Gastrocnemius medialis (tissue), 4 donors: ENCODE data around the gene MACROD1. TPM values are rescaled to one million over a fixed set of nuclear protein-coding genes. Genes with fewer than 3 reads are reported as not detected.

Source experiments
- ATAC-seq, 2 donors: fragments of 150-250 bp; one replicate each; pipeline ENCODE4 v1.9.1; 2016
- DNase-seq, 2 donors: peaks; one replicate each; pipeline ENCODE4 v3.0.0-alpha.2; 2019
- H3K27ac ChIP-seq, 4 donors: fragments of 200-600 bp; sonication (generic); 1 replicate in 1 of 4; 2 replicates in 3 of 4; pipeline ENCODE4 v1.5.1; 2016 to 2018; ENCODE audit warnings: mild to moderate bottlenecking in 2 of 4, moderate library complexity in 1 of 4
- H3K27me3 ChIP-seq, 3 donors: fragments of 200-600 bp; sonication (generic) in 2 of 3; 1 replicate in 1 of 3; 2 replicates in 2 of 3; pipeline versions ENCODE4 v1.5.1 to v1.6.0; 2016 to 2019; ENCODE audit warnings: mild to moderate bottlenecking in 1 of 3, moderate library complexity in 1 of 3
- H3K36me3 ChIP-seq, 2 donors: fragments of 200-600 bp; sonication (generic) in 1 of 2; one replicate each; pipeline ENCODE4 v1.5.1; 2017 to 2018
- H3K4me1 ChIP-seq, 2 donors: fragments of 200-600 bp; sonication (generic) in 1 of 2; one replicate each; pipeline ENCODE4 v1.5.1; 2016 to 2017; ENCODE audit warnings: mild to moderate bottlenecking in 2 of 2
- H3K4me3 ChIP-seq, 4 donors: fragments of 200-600 bp; sonication (generic) in 3 of 4; 1 replicate in 1 of 4; 2 replicates in 3 of 4; pipeline ENCODE4 v1.5.1; 2016 to 2019; ENCODE audit warnings: mild to moderate bottlenecking in 2 of 4
- H3K9me3 ChIP-seq, 3 donors: fragments of 200-600 bp; sonication (generic) in 2 of 3; 1 replicate in 1 of 3; 2 replicates in 2 of 3; pipeline ENCODE4 v1.5.1; 2016 to 2019
- CTCF ChIP-seq, 5 experiments: fragments of 450-650 bp in 3 of 5; fragments of 200-600 bp in 2 of 5; sonication (generic) in 2 of 5; IDR thresholded peaks in 4 of 5; conservative IDR thresholded peaks in 1 of 5; 1 replicate in 4 of 5; 2 replicates in 1 of 5; pipeline ENCODE4 v1.5.1; 2016 to 2019; ENCODE audit warnings: antibody characterized with exemption in 5 of 5, mild to moderate bottlenecking in 3 of 5, moderate library complexity in 3 of 5
- POLR2A ChIP-seq, 2 donors: fragments of 450-650 bp; IDR thresholded peaks; one replicate each; pipeline ENCODE4 v1.6.1; 2017; ENCODE audit warnings: antibody characterized with exemption in 2 of 2, mild to moderate bottlenecking in 2 of 2, moderate library complexity in 2 of 2
- in situ Hi-C, 4 donors: fragments of 200-750 bp; cut with MboI; loops; one replicate each; pipeline versions ENCODE4 v1.15.0 to v1.8.0; 2017; ENCODE audit warnings: low sequenced_read_pairs in 4 of 4
- intact Hi-C: fragments of 100-400 bp; cut with DNase I; formaldehyde crosslinking; loops from one replicate; pipeline ENCODE4 v1.15.1; 2023; ENCODE audit warnings: low total_unique reads
- total RNA-seq, 4 donors: library from RNA; depleted of rRNA; stranded (reverse); fragments of >200 nt; gene quantifications; one replicate each; pipeline versions ENCODE4 v1.1.0 to v1.2.3, GENCODE V29; 2016

The MACROD1 gene
- total RNA-seq, 4 donors from 2014 or later: 162 to 308 (median 205) TPM

DNA sequence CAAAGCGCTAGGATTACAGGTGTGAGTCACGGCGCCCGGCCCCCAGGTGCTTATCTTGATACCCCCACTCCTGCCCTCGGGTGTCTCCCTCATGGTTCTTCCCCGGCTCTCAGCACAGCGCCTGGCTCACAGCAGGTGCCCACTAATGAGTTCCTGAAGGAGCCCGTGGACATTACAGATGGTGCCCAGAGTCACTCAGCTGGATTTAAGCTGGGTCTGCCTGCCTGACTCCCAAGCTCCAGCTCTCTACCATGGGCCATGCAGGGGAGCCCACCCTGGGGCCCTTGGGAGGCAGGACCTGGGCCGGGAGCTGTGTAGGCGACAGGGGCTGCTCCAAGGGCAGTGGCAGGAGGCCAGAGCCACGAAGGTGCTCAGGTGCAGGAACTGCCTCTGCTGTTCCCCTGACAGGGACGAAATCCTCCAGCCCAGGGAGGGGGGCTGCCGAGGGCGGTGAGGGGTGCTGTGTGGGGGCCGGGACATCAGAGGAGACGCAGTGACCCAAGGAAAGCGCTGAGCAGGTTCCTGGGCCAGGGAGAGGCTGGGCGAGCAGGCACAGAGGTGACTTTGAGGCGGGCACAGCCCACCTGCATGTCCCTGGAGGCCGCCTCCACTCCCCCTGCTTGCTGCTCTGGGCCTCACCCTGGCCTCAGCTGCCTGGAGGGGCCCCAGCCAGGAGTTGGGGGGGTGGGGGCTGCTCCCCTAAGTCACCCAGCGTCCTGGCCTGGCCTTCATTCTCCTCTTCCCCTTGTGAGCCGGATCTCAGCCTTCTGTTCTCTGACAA, 144.7 kb downstream of the MACROD1 start:
- H3K4me1 ChIP-seq: peaks cover 25 to 31% of the 10 kb centered on the region in 2 donors

DNA sequence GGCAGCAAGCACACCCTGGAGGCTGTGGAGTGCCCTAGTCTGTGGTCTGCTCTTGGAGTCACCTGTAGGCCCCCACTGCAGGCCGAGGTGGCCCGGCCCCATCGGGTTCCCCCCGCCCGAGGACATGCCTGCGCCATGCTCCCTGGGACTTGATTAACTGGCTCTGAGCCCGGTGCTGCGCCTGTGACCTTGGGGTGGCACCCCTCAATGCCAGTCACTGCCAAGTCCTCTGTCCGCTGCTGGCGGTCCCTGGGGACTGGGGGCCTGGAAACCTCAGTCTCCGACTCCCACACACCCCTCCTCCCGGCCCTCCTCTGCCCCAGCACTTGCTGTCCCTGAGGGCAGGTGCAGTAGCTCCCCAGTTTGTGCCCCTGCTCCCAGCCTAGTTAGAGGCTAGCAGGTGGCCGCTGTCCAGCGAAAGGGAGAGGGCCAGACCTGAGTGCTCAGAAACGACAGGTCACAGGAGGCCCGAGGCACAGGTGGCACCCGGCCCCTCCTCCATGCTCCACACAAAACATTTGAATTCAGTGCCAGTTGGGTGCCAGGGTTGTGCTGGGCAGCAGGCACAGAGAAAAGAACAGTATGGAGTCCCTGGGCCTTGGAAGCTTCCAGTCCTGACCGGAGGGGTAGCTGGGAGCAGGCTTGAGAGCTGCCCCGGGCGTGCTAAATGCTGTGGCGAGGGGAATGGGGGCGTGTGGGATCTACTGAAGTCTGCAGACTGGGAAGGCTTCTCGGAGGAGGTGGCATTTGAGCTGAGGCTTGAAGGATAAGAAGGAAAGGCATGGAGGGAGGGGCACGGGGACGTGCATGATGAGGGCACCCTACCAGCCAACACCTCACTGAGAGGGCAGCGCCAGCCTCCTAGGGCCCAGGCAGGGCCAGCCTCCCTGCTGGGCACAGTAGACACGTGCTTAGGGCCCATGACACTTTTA, 146.5 kb downstream of the MACROD1 start:
- Histone ChIP-seq H3K4me1 (peaks cover 19 to 31% of the 10 kb centered on the region in 2 donors), H3K36me3 (no peaks in the 10 kb centered on the region), H3K9me3 (no peaks in the 10 kb centered on the region), H3K4me3 (no peak overlapping the region), H3K27me3 (no peaks in the 10 kb centered on the region), H3K27ac (peak overlapping the region in 1 of 4 donors; percentile 12)
- in situ Hi-C loops (no loop called here), intact Hi-C loops (no loop called here)
- TF ChIP-seq POLR2A (IDR thresholded peaks at IDR 0.05): no peak
- TF ChIP-seq CTCF (IDR thresholded peaks at IDR 0.05 in 4 of 5, conservative IDR thresholded peaks at IDR 0.05 in 1 of 5): no peak
- DNase-seq: no peak
- no peak for ATAC-seq

More for the DNA sequence above, 144.7 kb downstream of the MACROD1 start:
- ATAC-seq (no peak), DNase-seq (no peak)
- Histone ChIP-seq H3K27me3 (no peaks in the 10 kb centered on the region), H3K4me3 (no peak overlapping the region), H3K9me3 (no peaks in the 10 kb centered on the region), H3K36me3 (no peaks in the 10 kb centered on the region), H3K27ac (peak overlapping the region in 2 of 4 donors; percentile 20 to 50)
- intact Hi-C loops: no loop called here
- TF ChIP-seq CTCF (IDR thresholded peaks at IDR 0.05 in 4 of 5, conservative IDR thresholded peaks at IDR 0.05 in 1 of 5) (no peak), POLR2A (IDR thresholded peaks at IDR 0.05) (no peak)
- in situ Hi-C loops: no loop called here

DNA sequence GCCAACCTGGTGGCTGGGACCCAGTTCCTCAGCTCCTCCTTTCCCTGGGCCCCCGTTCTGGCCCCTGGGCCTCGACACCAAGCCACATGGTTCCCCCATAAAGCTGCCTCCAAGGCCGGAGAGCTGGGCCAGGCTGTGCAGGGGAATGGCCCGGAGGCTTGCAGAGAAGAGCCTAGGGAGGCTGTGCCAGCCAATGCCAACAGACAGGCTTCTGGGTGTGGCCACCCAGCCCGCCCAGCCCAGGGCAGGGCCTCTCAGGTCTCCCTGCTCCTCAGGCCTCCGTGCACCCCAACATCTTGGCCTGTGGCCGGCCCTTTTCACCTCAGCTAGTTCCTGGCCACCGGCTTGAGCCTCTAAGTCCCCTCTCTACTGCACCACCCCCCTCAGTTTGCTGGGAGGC, 147.6 kb downstream of the MACROD1 start:
- intact Hi-C loops: no loop called here
- no peaks in the 10 kb centered on the region for H3K36me3 ChIP-seq
- ATAC-seq: no peak
- H3K4me1 ChIP-seq: peaks cover 15 to 25% of the 10 kb centered on the region in 2 donors
- no peak overlapping the region for H3K4me3 ChIP-seq
- no peak overlapping the region for H3K27ac ChIP-seq
- DNase-seq: no peak
- TF ChIP-seq POLR2A (IDR thresholded peaks at IDR 0.05) (no peak), CTCF (IDR thresholded peaks at IDR 0.05 in 4 of 5, conservative IDR thresholded peaks at IDR 0.05 in 1 of 5) (no peak)
- no peaks in the 10 kb centered on the region for H3K9me3 ChIP-seq
- H3K27me3 ChIP-seq: no peaks in the 10 kb centered on the region
- in situ Hi-C loops: no loop called here

GRCh38 chr11:64017945-64018224, 148.0 kb downstream of the MACROD1 start:
- peaks cover 15 to 25% of the 10 kb centered on the region in 2 donors for H3K4me1 ChIP-seq
- intact Hi-C loops (no loop called here), in situ Hi-C loops (no loop called here)
- H3K36me3 ChIP-seq: no peaks in the 10 kb centered on the region
- no peak for ATAC-seq
- TF ChIP-seq POLR2A (IDR thresholded peaks at IDR 0.05) (no peak), CTCF (IDR thresholded peaks at IDR 0.05 in 4 of 5, conservative IDR thresholded peaks at IDR 0.05 in 1 of 5) (no peak)
- H3K27ac ChIP-seq: no peak overlapping the region
- H3K9me3 ChIP-seq: no peaks in the 10 kb centered on the region
- no peaks in the 10 kb centered on the region for H3K27me3 ChIP-seq
- H3K4me3 ChIP-seq: no peak overlapping the region
- DNase-seq: no peak
